ENCODE results near the gene PDLIM4. TPM values are rescaled to one million over a fixed set of nuclear protein-coding genes. Genes with fewer than 3 reads are reported as not detected.

PDLIM4 gene
- total RNA-seq, 1 donor from 2014 or later = 55.1 TPM

DNA sequence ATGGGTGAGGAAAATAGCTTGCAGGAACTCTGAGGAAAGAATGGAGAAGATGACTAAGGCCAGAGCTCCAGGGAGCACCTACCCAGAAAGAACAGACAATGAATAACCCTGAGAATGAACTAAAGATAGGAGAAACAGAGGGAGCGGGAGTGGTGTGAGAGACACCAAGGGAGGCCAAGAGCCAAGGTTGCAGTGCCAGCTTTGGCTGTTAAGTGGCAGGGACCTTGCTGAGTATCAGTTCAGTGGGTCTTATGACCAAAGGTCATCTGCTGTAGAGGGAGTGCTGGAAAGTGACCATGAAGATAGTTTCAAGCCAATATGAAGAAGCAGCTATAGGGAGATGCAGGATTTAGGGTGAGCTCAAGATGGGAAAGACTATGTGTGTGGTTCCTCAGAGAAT, 46.6 kb upstream of the PDLIM4 start:
- H3K27ac Mint-ChIP-seq (ENCODE audit: unreplicated experiment) = no peak overlapping the region
- H3K36me3 Mint-ChIP-seq (ENCODE audit: low read depth) = peaks cover 30% of the 10 kb centered on the region
- H3K4me1 Mint-ChIP-seq (ENCODE audit: low read depth) = peaks cover 49% of the 10 kb centered on the region
- no peaks in the 10 kb centered on the region for H3K27me3 Mint-ChIP-seq (ENCODE audit: low read depth)
- H3K4me3 Mint-ChIP-seq (ENCODE audit: unreplicated experiment) = no peak overlapping the region
- H3K9me3 Mint-ChIP-seq (ENCODE audit: low read depth) = no peaks in the 10 kb centered on the region
- TF ChIP-seq CTCF (IDR thresholded peaks at IDR 0.05) = no peak
- no peak for DNase-seq (ENCODE audit: low spot score)

GRCh38 chr5:132211787-132212186, 45.7 kb upstream of the PDLIM4 start:
- no peak for TF ChIP-seq CTCF (IDR thresholded peaks at IDR 0.05)
- DNase-seq (ENCODE audit: low spot score) = no peak
- Mint-ChIP-seq H3K27ac (ENCODE audit: unreplicated experiment) (no peak overlapping the region), H3K9me3 (ENCODE audit: low read depth) (no peaks in the 10 kb centered on the region), H3K4me3 (ENCODE audit: unreplicated experiment) (no peak overlapping the region), H3K36me3 (ENCODE audit: low read depth) (peaks cover 30% of the 10 kb centered on the region), H3K4me1 (ENCODE audit: low read depth) (peaks cover 46% of the 10 kb centered on the region), H3K27me3 (ENCODE audit: low read depth) (no peaks in the 10 kb centered on the region)

GRCh38 chr5:132213666-132214065, 43.8 kb upstream of the PDLIM4 start:
- Mint-ChIP-seq H3K9me3 (ENCODE audit: low read depth) (no peaks in the 10 kb centered on the region), H3K4me3 (ENCODE audit: unreplicated experiment) (no peak overlapping the region), H3K27me3 (ENCODE audit: low read depth) (no peaks in the 10 kb centered on the region), H3K4me1 (ENCODE audit: low read depth) (peaks cover 47% of the 10 kb centered on the region), H3K36me3 (ENCODE audit: low read depth) (peaks cover 29% of the 10 kb centered on the region), H3K27ac (ENCODE audit: unreplicated experiment) (no peak overlapping the region)
- no peak for DNase-seq (ENCODE audit: low spot score)
- no peak for TF ChIP-seq CTCF (IDR thresholded peaks at IDR 0.05)

DNA sequence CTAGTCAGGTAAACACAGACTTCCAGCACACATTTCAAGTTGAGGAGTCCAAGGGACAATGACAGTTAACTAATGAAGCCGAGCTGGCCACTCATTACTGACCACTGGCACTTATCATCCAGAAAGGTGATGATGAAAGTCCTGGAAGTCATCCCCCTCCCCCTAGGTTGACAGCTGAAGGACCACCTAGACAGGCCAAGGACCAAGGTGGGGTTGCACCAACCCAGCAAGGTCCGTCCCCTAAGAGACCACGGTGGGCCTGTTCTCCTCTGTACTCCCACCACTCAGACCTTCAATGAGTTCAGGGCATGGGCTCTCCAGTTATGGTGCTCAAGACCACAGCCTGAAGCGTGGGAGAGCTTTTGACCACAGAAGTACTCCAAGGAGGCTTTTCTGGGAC, 43.0 kb upstream of the PDLIM4 start:
- Mint-ChIP-seq H3K36me3 (ENCODE audit: low read depth) (peaks cover 23% of the 10 kb centered on the region), H3K9me3 (ENCODE audit: low read depth) (no peaks in the 10 kb centered on the region), H3K27ac (ENCODE audit: unreplicated experiment) (peak overlapping the region; percentile 91), H3K4me1 (ENCODE audit: low read depth) (peaks cover 46% of the 10 kb centered on the region), H3K4me3 (ENCODE audit: unreplicated experiment) (no peak overlapping the region), H3K27me3 (ENCODE audit: low read depth) (no peaks in the 10 kb centered on the region)
- DNase-seq (ENCODE audit: low spot score) = no peak
- no peak for TF ChIP-seq CTCF (IDR thresholded peaks at IDR 0.05)

DNA sequence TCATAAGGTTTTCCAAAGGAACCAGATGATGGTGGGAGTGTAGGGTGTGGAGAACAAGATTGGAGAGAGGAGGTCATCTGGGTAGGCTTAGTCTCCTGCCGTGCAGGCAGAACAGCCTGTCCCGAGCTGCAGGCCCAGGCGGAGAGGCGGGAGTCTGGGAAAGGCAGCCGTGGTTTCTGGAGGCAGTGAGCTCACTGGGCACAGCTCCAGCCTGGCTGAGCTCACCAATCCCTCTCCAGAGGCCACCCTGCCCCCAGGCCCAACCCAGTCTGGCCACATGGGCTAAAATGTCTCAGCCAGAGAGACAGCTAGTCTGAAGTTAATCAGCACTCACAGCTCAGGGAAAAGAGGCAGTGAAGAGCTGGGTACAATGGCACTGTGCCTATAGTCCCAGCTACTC, 42.2 kb upstream of the PDLIM4 start:
- Mint-ChIP-seq H3K4me3 (ENCODE audit: unreplicated experiment) (no peak overlapping the region), H3K4me1 (ENCODE audit: low read depth) (peaks cover 48% of the 10 kb centered on the region)

More for the DNA sequence above, 42.2 kb upstream of the PDLIM4 start:
- TF ChIP-seq CTCF (IDR thresholded peaks at IDR 0.05) = no peak
- no peaks in the 10 kb centered on the region for H3K9me3 Mint-ChIP-seq (ENCODE audit: low read depth)
- DNase-seq (ENCODE audit: low spot score) = peak; percentile 99
- H3K27me3 Mint-ChIP-seq (ENCODE audit: low read depth) = no peaks in the 10 kb centered on the region
- H3K27ac Mint-ChIP-seq (ENCODE audit: unreplicated experiment) = peak overlapping the region; percentile 91
- H3K36me3 Mint-ChIP-seq (ENCODE audit: low read depth) = peaks cover 22% of the 10 kb centered on the region

Data from chondrocyte (in vitro differentiated cells).